Activated gamma-delta T cell (primary cell): ENCODE measurements around the gene CTNNA3.

ENCODE experiments used
- DNase-seq: peaks from one replicate; lab custom pipeline; 2025; lab: John Stamatoyannopoulos, UW

Gene CTNNA3

DNA sequence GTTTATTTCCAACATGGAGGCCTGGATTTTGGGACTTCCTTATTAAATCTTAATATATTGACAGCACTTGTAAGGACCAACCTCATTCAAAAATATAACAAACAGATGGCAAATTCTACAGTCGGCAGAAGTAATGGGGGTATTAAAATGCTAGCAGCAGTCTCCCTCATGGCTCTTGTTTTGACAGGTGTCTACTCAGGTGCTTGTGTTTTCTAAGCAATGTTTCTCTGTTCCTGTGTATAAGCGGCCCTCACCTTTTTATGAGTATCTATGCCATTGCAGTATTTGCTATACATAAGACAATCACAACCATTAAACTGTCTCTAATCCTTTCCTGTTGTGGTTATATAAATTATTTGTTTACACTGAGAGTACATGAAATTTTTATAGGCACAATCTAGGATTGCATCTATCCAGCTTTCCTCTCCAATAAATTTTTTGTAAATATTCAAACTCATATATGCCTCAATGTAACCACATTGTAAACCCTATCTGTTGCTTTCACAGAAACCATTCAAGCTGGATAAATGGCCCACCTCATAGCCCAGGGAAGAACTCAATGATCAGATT is 835.5 kb downstream of the CTNNA3 start:
- no peak for DNase-seq

DNA sequence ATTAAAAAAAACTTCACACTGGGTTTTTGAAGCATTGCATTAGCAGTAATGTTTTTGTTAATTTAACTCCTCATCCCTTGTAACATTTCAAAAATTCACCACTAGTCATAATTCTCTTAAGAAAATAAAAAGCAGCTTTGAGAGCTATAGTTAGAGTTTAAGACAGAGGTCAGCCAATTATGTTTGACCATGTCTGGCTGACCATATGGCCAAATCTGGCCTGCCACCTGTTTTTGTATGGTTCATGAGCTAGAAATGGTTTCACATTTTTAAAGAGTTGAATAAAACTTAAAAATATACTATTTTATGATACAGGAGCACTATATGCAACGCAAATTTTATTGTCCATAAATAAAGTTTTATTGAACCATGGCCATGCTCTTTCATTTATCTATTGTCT is 843.2 kb downstream of the CTNNA3 start:
- DNase-seq = no peak

DNA sequence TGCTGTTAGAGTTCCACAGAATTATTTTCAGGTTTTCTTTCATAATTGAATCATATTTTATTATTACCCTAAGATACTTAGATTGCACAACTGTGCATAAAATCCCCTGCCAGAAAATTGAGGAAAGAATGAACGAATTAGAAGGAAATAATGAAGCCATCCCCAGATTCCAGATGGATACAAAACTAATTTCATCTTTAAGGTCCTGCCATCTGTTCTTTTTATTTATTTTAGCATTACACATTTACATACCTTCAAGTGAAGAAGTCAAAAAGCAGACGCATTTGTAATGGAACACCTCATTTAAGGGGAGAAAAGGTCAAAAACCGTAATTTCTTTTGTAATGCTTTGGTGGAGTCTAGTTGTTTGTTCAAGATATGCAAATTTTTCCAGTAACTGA is 847.1 kb downstream of the CTNNA3 start:
- no peak for DNase-seq

DNA sequence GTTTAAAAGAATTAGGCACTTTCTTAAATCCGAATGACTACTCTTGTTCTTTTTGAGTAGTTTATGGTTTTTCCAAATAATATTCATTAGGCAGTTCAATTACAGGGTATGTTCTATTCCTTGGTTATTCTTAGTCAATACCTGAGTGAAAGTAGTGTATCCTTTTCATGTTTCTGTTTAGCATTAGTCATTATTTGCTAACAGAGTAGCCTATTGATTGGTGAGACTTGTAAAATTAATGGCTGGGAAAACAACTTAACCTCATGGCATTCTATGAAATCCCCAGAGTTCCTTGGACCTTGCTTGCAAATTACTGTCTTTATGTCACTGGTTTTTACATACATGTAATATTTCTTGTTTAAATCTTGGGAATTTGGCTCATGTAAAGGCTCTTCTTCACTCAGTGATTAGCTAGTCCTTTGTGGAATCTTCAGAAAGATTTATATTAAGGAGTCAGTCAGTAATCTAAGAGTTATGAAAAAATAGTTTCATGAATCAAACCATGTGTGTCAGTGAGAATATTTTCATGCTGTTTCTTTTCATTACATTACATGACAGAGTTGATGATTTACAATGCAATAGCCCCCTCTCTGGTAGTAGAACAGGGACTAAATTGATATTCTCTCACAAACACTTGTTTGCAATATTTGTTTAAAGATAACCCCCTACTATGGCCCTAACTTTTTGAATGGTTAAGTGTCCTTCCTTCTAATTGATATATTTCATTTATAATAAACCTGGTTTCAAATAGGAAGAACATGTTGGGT is 851.6 kb downstream of the CTNNA3 start:
- DNase-seq = no peak

DNA sequence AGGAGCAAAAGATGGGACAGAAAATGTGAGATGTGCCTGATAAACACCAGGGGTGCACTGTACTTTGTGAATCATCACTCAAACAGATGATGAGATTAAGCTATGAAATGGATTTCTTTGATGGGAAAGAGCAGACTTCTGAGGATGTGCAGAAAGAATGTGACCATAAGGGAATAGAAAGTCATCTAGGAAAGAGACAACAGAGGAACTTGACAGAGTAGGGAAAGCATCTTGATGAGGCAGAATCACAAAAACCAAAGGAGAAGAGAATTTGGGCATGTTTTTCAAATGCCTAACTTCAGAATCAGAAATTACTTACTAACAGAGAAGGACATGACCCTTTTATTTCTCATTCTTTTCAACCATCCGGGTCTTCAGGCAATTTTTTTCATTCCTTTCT is 852.6 kb downstream of the CTNNA3 start:
- no peak for DNase-seq

DNA sequence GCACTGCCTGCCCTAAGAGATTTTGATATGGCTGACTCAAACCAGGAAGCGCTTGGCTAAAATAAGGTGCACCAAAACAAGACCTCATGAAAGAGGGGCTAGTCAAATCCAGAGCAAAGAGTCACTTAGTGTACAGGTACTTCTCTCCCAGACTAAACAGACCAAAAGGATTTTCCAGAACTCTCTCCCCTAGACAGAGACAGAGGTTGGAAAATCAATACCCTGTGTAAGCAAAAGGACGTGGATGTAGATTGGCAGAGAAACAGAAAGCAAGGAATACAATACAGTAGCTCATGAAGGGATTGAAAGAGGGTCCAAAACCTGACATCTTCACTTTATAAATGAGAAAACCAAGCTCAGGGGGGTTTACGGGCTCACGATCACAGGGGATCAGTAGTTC is 853.1 kb downstream of the CTNNA3 start:
- no peak for DNase-seq

DNA sequence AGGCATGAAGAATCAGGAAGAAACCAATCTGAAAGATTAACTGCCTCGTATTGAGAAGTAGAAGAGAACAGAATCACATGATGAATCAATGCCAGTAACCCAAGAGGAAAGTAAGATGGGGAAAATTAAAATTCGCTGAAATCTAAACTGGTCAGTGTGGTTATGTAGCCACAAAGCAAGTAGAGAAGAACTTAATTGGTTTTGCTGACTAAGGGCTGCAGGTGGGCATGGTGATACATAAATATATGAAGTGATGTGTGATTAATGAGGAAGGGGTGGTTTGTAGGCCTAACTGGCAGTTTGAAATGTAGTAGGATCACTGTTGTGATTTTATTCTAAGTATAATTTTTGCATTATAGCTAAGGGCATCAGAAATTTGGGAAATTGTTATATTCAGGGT is 853.6 kb downstream of the CTNNA3 start:
- no peak for DNase-seq

DNA sequence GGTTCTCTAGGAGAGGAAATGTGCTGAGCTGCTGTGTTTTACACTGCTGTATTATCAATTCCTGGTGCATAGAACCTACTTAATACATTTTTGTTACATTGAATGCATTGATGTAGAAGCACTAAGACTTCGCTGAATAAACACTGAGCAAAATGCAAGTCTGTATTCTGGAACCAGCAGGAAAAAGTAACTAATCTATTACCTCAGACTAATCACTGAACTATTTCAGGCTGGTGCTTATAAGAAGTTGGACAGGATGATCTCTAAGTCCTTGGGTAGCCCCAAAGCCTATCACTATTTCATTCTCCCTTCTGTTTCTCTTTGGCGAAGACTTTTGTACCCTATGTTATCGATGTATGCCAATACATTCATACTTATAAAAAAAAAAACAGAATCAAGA is 857.3 kb downstream of the CTNNA3 start:
- DNase-seq = no peak

DNA sequence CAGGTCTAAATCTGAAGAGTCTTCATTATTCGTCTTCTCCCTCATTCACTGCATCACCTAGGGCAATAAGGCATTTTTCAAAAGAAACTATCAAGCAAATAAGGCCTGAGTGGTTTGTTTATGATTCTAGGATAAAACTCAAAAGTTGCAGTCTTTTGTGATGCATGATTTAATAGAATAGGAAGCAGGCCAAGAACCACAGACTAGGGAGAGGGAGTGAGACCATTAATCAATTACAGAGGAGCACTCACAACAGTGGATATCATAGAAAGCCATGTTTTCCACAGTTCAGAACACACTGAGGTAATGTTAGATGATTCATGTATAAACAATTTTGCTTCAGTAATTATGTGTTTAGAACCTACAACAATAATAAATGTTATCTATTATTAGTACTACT is 858.0 kb downstream of the CTNNA3 start:
- DNase-seq = no peak

DNA sequence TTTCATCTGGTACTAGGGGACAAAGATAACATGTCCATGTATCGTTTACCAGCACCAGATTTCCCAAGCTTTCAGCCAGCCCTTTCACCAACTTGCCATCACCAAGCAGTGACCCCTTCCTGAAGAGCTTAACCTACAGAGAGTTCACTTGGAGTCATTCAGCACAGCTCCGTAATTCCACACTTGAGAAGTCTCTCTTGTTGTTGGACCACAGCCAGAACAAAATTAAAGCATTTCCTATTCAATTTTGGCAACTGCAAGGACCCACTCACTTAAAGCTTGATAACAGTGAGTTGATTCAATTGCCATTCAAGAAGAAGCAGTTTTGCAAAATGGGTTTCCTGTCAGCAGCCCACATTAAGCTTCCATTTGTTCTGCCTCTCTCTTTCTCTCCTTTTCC is 858.7 kb downstream of the CTNNA3 start:
- DNase-seq = no peak

DNA sequence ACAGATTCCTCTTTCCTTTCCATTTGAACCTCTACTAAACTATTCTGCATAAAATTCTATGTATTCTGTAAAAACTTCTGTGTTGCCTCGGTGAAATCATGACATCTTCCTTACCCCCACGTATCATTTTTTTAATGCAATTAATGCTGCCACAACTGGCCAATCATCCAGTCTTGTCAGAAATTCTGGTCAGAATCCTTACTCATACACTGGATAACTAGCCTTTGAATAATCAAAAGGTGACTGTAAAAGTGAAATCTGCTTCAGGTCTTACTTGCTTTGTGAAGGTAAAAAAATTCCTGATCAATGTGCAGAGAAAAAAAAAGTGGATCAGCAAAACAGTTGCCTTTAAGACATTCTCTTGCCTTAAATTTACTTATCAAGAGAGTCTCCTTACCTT is 859.2 kb downstream of the CTNNA3 start:
- DNase-seq = no peak

DNA sequence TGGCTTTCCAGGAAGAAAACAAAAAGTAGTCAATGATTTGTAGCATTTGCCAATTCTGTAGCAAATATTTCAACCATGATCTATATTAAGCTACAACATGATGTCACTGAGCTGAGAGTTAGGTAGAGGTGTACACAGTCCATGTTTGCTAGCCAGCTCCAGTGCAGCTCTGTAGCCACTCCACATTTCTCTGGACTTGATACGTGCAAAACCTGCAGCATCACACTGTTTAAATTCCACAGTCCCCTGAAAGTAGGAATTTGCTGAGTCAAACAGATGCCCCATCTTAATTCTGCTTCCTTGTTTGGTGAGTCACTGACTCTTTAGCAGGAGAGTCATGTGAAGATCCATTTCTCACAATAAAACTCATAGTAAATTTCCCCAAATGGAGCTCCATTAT is 859.9 kb downstream of the CTNNA3 start:
- no peak for DNase-seq

DNA sequence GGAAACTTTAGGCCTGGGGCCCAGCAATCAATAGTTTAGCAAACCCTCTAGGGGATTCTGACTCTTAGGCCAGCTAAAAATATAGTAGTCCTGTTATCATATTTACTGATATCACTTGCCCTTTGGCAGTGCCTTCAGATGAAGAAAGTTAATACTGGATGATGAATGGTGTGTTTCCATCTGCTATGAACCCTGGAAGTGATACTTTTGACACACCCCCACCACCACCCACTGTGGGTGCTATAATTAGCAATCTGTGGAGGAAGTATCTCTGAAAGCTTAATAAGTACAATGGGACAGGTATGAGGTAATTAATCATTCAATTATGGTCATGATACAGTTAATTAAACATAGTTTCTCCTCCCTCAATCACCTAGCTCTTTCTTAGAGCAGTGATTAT is 860.6 kb downstream of the CTNNA3 start:
- no peak for DNase-seq

DNA sequence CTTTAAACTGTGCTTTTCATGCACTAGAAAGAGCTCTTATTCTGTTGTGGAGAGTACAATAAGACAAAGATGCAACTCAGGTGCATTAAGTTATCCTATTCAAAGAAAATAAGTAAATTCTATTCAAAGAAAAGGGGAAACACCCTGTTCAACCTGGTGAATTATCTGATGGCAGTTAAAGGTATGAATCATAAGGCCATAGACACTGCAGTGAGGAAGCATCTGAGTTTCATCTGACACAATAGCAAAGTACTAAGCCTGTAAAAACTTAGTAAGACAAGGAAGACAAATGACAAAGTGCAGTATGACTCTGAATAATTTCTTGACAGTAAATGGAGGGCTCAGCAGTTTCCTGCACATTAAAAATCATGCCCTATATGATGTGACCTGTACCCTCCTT is 861.2 kb downstream of the CTNNA3 start:
- no peak for DNase-seq

DNA sequence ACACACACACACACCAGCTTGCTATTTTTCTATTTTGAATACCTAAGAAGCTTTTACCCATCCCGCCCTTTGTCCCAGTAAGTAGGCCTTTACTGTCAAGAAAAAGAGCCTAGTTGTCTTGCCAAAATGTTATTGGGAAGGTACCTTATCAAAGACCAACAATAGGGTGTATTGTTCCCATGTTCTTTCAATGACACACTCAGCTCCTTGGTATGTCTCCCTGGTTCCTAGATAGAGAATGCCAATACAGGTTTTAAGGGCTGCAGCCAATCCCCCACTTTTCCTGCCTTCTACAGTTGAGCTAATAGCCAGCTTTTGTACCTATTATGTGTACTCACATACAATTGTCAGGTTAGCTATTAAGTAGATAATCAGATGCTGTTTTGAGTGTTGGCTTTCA is 862.1 kb downstream of the CTNNA3 start:
- DNase-seq = no peak

DNA sequence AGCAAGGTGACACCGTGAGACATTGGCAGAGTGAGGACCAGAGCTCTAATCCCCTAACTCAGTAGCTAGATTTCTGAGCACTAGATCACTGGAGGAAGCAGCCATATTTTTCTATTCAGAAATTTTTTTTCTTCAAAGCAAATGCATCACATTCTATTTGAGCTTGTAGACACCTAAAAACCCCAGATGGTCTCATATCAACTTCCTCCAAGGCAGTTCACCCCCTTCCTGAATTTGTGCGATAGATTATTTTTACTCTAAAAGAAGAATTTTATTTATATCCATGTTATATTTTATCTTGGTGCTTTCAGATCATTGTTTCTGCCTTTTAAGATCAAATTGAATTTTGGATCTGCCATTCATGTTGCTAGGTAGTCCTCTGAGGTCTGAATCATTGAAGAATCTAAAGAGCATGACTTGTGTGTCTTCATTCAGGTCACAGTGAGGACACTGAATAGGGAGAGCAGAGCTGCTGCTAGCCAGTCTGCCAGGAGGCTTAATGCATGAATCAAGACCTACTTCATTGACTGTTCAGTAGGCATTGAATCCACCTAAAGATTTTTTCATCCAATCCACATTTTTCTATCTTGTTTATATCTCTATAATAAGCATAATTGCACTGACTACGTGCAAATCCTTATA is 863.1 kb downstream of the CTNNA3 start:
- no peak for DNase-seq

DNA sequence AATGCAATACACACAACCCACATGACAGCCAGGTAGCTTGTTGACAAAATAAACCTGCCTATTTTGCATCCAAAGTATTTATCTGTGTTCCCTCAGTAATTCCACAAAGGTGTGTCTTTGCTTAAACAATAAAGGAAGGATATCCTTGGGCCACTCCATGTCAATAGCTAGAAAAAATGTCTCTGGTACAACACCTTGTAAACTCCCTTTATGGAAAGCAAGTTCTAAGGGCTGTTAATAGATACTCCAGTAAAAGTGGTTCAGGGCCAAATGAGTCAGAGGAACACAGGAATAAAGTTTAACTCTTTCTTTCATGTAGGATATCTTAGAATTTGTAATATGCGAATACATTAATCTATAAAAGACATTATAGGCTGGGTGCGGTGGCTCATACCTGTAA is 867.0 kb downstream of the CTNNA3 start:
- DNase-seq = no peak

DNA sequence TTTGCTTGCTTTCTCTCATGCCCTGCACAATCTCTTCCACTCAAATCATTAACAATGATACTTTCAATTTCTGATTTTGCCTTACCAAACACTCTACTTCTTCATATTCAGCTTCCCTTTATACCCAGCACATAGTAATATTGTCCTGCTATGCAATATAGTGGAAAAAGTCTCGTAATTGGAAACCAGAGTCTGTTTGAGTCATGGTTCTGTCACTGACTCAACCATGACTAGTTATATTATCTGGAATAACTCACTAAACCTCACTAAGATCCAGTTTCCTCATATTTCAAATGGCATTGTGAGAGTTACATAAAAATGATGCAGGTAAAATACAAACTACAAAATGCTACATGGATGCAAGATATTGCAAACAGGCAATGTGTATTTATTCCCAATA is 868.6 kb downstream of the CTNNA3 start:
- no peak for DNase-seq

DNA sequence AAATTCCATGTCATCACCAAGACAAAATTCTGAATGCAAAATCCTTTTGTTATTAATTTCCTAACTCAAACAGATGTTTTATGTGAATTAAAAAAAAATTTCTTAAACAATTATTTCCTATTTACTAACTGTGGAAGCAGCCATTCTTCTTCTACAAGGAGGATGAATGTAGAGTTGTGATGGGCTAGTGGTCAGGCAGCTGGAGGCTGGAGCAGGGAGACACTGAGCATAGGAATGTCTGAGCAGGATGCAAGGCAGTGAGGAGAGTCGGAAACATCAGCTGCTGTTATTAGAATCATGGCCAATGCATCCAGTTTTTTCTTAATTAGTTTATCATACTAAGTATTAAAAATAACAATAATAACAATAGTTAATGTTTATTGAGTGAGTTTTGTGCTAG is 872.7 kb downstream of the CTNNA3 start:
- DNase-seq = no peak

DNA sequence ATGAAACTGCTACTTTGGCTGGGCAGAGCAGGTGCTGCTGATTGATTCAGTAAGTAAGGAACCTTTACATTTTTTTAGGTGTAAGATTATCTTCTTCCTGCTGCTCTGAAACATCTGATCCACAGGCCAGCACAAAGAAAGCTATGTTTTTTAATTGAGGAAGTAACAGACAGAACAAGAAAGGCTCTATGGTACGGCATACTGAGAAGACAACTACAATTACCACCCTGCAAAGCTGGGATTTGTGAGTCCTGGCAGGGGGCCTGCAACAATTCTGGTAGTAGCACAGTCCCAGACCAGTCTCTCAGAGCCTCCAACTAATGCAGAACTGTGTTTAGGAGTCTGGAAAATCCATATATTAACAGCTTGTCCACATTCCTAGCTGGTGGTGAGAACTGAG is 873.2 kb downstream of the CTNNA3 start:
- no peak for DNase-seq

DNA sequence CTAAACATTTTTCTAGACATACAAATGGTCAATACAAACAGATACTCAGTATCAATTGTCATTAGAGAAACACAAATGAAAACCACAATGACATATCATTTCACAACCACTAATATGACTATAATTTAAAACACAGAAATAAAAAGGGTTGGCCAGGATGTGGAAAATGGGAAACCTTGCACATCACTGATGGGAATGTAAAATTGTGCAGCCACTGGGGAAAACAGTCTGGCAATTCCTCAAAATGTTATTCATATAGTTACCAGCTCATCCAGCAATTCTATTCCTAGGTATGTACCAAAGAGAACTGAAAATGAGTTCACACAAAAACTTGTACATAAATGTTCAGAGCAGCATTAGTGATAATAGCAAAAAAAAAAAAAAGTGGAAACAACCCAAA is 876.3 kb downstream of the CTNNA3 start:
- DNase-seq = no peak

DNA sequence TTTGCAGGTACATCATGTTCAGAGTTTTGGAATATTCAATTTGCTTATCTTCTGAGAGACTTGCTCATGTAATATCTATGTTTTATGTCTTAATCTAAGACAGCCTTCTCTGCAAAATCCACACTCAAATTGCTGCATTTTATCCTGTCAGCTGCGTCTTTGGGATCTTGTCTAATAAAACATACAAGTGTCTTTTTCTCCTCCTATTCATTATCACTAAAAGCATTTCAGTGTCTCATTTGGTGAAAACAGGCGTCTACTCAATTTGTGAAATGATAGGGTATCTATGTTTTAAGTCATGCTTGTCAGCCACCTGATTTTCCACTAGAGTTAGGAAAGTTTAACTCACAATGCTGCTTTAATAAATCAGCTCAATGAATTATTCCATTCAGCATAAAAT is 882.9 kb downstream of the CTNNA3 start:
- no peak for DNase-seq

DNA sequence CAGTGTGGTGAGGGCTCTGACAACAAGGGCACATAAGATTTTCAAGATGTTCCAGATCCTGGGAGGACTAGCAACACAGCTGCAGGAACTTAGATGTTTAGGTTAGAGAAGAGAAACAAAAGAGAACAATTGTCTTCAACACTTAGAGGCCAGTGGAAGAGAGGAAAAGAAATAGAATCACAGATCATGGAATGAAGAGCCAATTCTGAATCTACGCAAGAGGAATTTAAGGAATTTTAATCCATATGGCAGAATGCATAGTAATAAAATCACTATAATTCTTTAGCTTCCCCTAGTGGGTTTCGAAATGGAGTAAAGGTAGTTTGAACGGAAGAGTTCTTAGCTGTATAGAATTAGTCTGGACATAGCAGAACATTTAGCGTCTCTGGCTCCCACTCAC is 884.8 kb downstream of the CTNNA3 start:
- DNase-seq = no peak

DNA sequence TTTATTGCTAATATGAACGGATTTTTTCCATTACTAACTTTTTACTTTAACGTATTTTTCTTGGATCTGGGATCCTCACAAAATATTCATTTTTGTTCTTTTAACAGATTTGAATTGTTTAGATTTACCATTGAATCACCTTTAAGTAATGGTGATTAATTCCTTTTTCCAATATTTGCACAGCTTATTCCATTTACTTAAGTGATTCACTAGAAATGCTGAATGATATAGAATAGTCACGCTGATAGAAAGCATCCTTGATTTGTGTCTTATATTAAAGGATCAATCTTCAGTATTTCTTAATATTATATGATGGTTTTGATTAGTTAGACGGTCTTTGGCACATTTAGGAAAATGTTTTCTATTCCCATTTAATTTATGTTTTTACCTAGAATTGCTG is 886.6 kb downstream of the CTNNA3 start:
- DNase-seq = no peak
